Measurements from ENCODE around the gene HLA-DMB. TPM values are rescaled to one million over a fixed set of nuclear protein-coding genes. Genes with fewer than 3 reads are reported as not detected.

Gene HLA-DMB
- total RNA-seq, 1 experiment from 2014 or later, result 1.7 TPM

- H3K56ac ChIP-seq (ENCODE audit: insufficient read length, low read depth, low read length), result no peak overlapping the region
- no peak overlapping the region for H2BK120ac ChIP-seq (ENCODE audit: low read depth, low read length, poor library complexity, severe bottlenecking)
- no peak overlapping the region for H3K9ac ChIP-seq (ENCODE audit: extremely low read depth, insufficient read length, low read length)
- H2BK5ac ChIP-seq (ENCODE audit: insufficient read length, low read length), result no peak overlapping the region
- Mint-ChIP-seq H3K9me3 (no peaks in the 10 kb centered on the region), H3K36me3 (ENCODE audit: insufficient read depth in 1 of 3, low read depth in 3 of 3) (no peaks in the 10 kb centered on the region), H3K27ac (no peak overlapping the region), H3K27me3 (ENCODE audit: low read depth) (peaks cover 18% of the 10 kb centered on the region), H3K4me3 (no peak overlapping the region), H3K4me1 (peaks cover 9 to 12% of the 10 kb centered on the region in 2 experiments)
- DNase-seq, result no peak
- H3K23ac ChIP-seq (ENCODE audit: insufficient read length, low read depth, low read length), result no peak overlapping the region
- H3K79me2 ChIP-seq (ENCODE audit: insufficient read depth, low read length), result no peaks in the 10 kb centered on the region
- no peaks in the 10 kb centered on the region for H3K9me3 ChIP-seq (ENCODE audit: control insufficient read depth, low read depth, low read length)
- no peak overlapping the region for H4K5ac ChIP-seq (ENCODE audit: insufficient read length, low read depth, low read length)
- WGBS (ENCODE audit: extremely low coverage, insufficient read length, low lambda C conversion rate), result no CpG with 5 or more reads among the region's 8 CpGs
- no peak overlapping the region for H4K91ac ChIP-seq (ENCODE audit: insufficient read length, low read depth, low read length)
- H2AK5ac ChIP-seq (ENCODE audit: insufficient read length, low read length), result no peak overlapping the region
- TF ChIP-seq, protein P1, sequence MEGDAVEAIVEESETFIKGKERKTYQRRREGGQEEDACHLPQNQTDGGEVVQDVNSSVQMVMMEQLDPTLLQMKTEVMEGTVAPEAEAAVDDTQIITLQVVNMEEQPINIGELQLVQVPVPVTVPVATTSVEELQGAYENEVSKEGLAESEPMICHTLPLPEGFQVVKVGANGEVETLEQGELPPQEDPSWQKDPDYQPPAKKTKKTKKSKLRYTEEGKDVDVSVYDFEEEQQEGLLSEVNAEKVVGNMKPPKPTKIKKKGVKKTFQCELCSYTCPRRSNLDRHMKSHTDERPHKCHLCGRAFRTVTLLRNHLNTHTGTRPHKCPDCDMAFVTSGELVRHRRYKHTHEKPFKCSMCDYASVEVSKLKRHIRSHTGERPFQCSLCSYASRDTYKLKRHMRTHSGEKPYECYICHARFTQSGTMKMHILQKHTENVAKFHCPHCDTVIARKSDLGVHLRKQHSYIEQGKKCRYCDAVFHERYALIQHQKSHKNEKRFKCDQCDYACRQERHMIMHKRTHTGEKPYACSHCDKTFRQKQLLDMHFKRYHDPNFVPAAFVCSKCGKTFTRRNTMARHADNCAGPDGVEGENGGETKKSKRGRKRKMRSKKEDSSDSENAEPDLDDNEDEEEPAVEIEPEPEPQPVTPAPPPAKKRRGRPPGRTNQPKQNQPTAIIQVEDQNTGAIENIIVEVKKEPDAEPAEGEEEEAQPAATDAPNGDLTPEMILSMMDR (conservative IDR thresholded peaks at IDR 0.05), result no peak
- no peak overlapping the region for H4K8ac ChIP-seq (replicated peaks; ENCODE audit: insufficient read length, low read depth, low read length)
- H3K4me2 ChIP-seq (ENCODE audit: insufficient read depth, insufficient read length, low read length), result no peak overlapping the region
- H2AFZ ChIP-seq (ENCODE audit: low read length), result no peak overlapping the region
- no peak overlapping the region for H3K14ac ChIP-seq (ENCODE audit: insufficient read depth, low read length)
- H3K27me3 ChIP-seq (ENCODE audit: insufficient read depth, low read length), result no peaks in the 10 kb centered on the region
- H3K27ac ChIP-seq (ENCODE audit: insufficient read length, low read depth, low read length), result no peak overlapping the region
- no peak overlapping the region for H3T11ph ChIP-seq (ENCODE audit: low read length)
- H2BK15ac ChIP-seq (ENCODE audit: low read depth, low read length), result no peak overlapping the region
- no peak overlapping the region for H3K4ac ChIP-seq (ENCODE audit: low read depth, low read length)
- no peak overlapping the region for H2BK12ac ChIP-seq (ENCODE audit: insufficient read length, low read depth, low read length)
- H2BK20ac ChIP-seq (ENCODE audit: low read depth, low read length, poor library complexity, severe bottlenecking), result no peak overlapping the region
- H3K79me1 ChIP-seq (ENCODE audit: insufficient read depth, low read depth, low read length, poor library complexity, severe bottlenecking), result no peaks in the 10 kb centered on the region
- no peaks in the 10 kb centered on the region for H3K4me1 ChIP-seq (ENCODE audit: insufficient read depth, low read length)
- no peaks in the 10 kb centered on the region for H3K23me2 ChIP-seq (ENCODE audit: insufficient read length, low read depth, low read length, poor library complexity, severe bottlenecking)
- H4K20me1 ChIP-seq (ENCODE audit: control insufficient read depth, insufficient read depth, insufficient read length), result peaks cover 2% of the 10 kb centered on the region
- no peak overlapping the region for H3K18ac ChIP-seq (ENCODE audit: insufficient read length, low read depth, low read length)
Measured at GRCh38 chr6:32937230-32937633, 3.6 kb downstream of the HLA-DMB start.
